Stimulated activated CD8-positive, alpha-beta memory T cell treated with anti-CD3 and anti-CD28 coated beads, Interleukin-2, amount 100 ng/mL, for 1 hour (primary cell): ENCODE results near the gene METTL1.

Experiments
- DNase-seq, 2 donors: peaks; one replicate each; pipeline ENCODE4 v3.0.0-alpha.2; 2020; ENCODE audit warnings: low read depth in 2 of 2

Gene METTL1

DNA sequence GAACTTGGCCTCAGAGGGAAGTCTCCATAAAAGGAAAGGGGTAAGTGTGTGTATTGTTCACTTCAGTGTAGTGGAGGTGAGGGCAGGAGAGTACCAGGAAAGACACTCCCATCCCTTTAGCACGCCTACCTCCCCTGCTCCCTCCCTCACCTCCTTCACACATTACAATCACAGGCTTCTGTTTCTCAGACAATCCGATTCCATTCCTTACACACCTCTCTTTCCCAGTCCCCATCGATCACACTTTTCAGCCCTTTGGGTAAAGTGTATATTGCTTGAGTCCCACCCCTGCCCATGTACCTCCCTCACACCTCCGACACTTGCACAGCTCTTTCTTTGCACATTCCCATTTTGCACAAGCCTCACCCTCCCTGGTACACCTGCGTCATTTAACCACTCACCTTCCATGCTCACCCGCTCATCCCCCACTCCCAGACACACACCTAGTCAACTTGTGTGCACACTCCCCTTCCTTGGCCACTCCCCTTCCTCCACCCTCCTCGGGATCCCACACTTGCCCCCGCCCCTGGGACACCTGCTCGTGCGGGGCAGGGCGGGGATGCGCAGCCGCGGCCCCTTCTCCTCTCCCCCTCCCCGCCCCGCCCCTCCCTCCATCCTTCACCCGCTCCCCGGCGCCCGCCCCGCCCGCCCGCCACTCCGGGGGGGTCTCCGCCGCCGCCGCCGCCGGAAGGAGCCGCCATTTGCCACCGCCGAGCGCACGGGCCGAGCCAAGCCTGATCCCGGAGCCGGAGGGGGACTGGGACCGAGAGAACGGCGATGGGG is 17.3 kb downstream of the METTL1 start, which contains the start of gene MARCHF9:
Gene MARCHF9 (plus strand): TSS at position 693 of the 783 bp plus-strand sequence. CDS start 426 bp downstream, outside the sequence.
- peak; percentile 49 to 72 for DNase-seq

DNA sequence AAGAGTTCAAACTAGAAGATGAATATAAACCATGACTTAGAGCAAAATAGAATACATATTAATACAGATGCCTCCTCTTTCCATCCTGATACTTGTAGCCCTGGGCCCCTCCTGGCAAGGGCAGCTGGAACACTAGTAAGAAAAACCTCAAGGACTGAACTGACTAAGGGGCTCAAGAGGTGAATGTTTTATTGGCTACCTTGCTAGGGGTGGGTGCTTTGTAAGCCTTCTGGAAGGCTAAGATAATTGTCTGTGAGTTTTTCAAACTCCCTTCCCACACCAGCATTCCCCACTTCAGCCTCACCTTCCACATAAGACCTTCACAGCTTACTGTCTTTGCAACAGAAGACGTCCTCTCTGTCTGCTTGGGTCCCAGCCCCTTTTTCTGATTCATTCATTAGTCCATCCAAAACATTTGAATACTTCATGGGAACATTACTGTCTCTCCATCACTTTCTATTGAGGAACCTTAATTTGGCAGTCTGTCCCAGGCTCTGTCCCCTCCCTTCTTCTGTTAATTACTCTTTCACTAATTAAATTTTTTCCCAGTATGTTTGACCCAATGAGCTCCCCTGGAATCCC is 18.1 kb downstream of the METTL1 start:
- no peak for DNase-seq

DNA sequence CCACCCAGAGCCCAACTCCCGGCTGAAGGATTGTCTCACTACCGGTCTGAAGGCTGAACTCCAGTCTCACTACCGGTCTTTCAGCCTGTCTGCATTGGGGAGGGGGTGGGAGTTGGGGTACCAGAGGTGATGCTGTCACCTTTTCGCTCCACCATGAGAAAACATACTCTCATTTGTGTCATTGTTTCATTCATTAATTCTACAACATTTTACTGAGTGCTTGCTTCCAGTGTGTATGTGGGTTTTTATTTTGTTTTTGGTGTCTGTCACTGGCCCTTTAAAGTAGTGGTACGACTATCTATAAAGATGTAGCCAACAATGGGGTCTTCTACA is 19.3 kb downstream of the METTL1 start:
- no peak for DNase-seq

DNA sequence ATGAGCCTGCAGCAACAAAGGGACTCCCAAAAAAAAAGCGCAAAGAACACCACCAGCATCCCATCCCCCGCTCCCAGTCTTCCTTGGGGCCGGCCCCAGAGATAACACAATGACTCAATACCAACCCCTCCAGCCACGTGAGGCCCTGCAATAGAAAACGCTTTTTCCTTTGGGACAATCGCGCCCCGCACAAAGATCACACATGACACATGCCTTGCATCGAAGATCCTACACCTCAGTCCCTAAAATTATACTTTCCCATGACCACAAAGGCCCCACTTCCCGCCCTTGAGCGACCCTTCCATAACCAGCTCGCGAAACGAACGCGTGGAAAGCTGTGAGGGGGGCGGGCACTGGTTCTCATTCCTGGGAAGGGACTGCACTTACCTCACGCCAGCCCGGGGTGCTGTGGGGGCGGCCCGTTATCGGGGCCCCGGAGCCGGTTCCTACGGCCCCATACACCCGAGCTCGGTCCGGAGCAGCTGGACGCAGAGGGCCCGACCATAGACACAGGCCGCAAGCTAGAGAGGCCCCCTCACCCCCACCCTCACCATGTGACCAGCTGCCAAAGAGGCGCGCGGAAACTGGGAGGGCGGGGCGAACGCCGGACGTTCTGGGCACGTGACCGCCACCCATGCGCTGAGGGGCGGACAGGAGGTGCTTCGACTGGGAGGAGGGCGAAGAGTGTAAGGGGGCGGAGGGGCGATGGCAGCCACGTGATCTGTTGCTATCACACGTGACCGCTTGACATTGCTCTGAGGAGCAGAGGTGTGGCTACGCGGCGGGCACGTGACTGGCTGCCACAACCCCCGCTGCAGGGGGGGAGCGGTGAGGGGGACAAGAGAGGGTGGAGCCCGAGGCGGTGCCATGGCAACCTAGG is 19.9 kb downstream of the METTL1 start, which contains the start of gene CDK4:
Gene CDK4 (minus strand): TSS at position 523 of the 880 bp plus-strand sequence. CDS start 593 bp downstream, outside the sequence.
- peak; percentile 96 to 98 for DNase-seq

DNA sequence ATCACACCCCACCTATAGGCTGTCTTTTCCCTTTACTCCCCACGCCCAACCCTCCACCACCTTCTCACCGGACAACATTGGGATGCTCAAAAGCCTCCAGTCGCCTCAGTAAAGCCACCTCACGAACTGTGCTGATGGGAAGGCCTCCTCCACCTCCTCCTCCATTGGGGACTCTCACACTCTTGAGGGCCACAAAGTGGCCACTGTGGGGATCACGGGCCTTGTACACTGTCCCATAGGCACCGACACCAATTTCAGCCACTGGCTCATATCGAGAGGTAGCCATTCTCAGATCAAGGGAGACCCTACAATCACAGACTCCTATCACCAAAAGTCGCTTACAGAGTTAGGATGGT is 20.5 kb downstream of the METTL1 start:
- no peak for DNase-seq

DNA sequence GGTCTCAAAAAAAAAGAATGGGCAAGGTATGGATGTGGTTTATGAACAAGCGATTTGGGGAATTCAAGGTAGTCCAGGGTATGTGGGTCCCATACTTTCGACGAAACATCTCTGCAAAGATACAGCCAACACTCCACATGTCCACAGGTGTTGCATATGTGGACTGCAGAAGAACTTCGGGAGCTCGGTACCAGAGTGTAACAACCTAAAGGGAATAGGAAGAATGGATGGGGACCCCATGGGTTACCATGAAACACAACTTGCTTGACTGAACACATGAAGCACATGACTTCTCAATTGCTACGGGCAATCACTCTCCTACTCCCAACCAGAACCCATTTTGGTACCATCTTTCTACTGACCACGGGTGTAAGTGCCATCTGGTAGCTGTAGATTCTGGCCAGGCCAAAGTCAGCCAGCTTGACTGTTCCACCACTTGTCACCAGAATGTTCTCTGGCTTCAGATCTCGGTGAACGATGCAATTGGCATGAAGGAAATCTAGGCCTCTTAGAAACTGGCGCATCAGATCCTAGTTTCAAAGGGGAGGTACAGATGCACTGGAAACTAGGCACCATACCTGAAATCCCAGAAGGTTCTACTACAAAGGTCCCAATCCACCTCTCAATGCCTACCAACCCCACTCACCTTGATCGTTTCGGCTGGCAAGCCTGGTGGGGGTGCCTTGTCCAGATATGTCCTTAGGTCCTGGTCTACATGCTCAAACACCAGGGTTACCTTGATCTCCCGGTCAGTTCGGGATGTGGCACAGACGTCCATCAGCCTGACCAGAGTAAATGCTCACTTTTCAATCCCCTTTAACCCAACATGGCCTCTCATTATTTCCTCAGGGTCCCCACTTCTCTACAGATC is 21.1 kb downstream of the METTL1 start:
- no peak for DNase-seq

DNA sequence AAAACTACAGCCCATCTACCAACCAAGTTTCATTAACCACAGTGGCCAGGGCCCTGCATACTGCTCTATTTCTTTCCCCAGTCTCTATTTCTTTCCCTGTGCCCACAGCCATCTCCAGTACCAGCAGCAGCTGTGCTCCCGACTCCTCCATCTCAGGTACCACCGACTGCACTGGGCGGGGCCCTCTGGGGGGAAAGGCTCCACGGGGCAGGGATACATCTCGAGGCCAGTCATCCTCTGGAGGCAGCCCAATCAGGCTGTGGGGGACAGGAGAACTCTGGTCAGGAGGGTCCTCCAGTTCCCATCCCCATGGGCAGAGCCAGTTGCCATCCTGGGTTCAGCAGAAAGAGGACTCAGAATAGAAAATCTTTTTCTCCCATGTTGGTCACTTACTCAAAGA is 22.8 kb downstream of the METTL1 start:
- DNase-seq = no peak

DNA sequence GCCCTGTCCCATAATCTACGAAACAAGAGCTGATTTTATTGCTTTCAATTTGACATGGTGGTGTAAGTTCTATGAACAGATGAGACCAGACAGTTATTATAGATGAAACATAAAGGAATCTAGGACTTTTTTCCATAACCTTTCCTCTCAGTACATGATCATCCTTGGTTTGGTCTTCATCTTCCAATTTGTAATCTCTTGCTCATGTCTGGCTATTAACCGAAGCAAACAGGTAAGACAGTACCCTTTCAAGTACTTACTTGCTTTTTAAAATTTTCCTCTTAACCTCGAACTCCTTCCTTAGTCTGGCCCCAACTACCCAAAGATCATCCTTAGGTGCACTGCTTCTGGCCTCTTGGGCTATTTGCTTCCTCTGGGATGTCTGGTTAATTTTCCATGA is 25.9 kb downstream of the METTL1 start:
- DNase-seq = no peak

DNA sequence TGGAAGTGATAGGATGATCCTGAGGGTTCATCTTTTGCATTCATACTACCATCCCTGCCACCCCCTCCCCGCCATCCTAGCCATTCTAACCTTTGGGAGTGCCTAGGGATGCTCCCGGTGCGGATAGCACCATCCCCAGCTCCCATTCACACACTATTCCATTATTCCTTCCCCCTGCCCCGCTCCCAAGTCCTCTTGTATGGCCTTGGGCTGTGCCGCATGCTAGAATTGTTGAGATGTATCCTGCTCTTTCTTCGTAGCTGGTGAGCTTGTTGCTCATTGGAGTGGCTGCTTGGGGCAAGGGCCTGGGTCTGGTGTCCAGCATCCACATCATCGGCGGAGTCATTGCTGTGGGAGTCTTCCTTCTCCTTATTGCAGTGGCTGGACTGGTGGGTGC is 26.4 kb downstream of the METTL1 start:
- no peak for DNase-seq

DNA sequence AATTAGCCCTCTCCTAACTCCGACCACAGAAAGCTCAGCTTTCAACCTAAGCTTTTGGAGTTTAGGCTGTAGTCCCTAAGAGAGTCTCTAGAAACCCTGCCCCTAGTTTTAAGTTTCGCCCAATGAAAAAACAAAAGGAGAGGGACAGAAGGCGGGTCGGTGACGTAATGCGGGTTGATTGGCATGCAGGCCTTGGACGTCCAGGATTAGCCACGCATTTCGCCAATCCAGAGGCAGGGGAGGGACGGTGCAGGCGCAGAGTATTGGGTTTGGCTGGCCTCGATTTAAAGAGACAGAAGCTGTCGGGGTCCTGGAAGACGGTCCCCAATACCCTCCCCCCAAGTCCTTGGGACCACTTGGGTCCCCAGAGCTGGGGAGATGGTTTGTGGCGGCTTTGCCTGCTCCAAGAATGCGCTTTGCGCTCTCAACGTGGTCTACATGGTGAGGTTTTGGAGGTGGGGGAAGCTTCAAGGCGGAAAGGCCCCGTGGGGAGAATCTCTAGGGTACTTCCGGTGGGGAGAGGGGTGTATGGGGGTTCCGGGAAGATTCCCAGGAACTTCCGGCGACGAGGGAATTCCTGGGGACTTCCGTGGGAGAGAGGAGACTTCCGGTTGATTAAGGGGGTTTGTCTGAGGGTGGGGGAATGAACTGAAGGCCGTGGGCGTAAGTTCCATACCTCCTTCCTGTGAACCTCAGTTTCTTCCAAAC is 27.0 kb downstream of the METTL1 start, which contains the start of gene TSPAN31:
Gene TSPAN31 (plus strand): TSS at position 263 of the 708 bp plus-strand sequence. CDS start 116 bp downstream, at position 379.
- peak; percentile 83 to 90 for DNase-seq

DNA sequence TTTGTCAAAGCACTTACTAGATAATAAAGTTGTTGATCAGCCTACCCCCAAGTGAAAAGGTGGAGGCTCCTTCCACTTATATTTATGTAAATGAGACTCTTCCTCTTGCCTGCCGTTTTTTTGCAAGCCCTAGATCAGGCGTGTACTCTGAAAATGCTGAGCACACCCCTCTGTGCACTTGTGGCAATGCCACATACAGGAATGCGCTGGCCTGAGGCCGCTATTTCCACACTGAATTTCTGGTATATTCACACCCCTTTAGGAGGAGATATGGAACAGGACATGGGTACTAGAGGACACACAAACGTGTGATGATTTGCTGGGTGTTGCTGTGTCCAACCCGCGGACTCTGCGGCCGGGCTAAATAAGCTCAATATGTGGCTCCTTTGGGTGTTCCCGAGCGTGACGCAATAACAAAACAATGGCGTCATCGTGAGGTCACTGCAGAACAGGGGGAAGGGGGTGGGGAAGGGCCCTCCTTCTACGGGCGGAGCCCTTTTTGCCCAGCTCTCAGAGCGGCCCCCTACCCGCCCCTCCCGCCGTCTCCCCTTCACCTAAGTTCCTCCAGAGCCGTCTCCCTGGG is 27.6 kb downstream of the METTL1 start:
- DNase-seq = peak; percentile 39

DNA sequence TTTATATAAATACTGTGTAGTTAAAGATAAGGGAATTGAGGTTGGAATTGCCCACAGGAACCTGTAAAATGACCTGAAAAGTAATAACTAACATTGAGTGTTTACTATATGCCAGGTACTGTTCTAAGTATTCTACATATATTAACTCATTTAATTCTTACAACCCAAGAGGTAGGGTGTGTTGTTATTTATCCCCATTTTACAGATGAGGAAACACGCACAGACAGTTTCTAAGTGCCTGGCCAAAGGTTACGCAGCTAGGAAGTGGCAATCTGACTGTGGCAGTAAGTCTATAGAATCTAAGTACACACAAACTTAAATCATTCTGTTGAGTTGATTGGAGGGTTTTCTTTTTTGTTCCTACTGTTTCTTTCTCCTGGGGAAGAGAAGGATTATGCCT is 28.1 kb downstream of the METTL1 start:
- DNase-seq = no peak

DNA sequence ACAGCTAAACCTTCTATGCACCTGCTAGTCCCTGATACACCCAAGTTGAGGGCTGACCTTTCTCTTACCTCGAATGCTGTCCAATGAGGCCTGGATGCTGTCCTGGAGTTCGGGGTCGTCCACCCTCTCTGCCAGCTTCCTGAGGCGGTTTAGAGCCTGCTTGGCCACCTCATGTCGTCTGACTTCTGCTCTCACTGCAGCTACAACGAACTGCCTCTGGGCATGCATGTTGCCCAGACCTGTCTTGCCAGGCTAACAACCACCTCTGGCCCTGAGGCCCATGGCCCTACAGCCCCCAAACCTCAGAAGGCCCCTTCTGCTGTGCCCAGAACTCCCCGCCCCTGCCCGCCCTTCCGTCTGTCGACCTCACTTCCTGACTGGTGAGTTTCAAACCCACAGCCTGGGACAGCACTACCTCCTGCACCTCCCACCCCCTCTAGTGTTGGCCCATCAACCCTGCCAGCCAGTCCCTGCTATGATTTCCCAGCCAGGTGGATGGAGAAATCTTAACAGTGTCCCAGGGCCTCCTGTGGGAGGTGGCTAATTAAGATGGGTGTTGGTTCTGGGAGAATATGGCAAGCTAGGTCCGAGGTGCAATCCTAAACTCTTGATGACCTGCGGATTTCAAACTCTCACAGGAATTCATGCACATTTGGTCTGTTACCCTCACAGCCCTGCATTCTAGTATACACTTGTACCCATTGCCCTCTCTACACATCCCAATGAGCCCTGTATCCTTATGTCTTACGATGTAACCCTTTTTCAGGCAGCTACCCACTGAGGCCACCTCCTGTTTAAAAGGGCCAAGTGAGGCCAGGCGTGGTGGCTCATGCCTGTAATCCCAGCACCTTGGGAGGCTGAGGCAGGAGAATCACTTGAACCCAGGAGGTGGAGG is 29.8 kb downstream of the METTL1 start:
- DNase-seq = peak; percentile 46 to 68

DNA sequence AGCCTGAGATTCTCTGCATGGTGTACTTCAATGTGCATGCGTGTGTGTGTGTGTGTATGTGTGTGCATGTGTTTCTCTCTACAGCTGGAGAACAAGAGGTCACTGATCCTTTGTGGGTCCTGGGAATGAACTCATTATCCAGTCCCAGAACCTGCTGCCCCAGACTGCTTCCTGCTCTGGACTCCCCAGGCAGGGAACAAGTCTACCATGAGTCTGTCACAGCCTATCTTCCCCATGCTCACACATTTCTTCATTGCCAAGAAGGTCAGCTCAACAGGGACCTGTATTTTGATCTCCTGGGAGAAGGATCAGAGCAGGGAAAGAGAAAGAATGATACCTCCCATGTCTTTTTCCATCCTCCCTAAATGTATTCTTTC is 30.5 kb downstream of the METTL1 start:
- no peak for DNase-seq

DNA sequence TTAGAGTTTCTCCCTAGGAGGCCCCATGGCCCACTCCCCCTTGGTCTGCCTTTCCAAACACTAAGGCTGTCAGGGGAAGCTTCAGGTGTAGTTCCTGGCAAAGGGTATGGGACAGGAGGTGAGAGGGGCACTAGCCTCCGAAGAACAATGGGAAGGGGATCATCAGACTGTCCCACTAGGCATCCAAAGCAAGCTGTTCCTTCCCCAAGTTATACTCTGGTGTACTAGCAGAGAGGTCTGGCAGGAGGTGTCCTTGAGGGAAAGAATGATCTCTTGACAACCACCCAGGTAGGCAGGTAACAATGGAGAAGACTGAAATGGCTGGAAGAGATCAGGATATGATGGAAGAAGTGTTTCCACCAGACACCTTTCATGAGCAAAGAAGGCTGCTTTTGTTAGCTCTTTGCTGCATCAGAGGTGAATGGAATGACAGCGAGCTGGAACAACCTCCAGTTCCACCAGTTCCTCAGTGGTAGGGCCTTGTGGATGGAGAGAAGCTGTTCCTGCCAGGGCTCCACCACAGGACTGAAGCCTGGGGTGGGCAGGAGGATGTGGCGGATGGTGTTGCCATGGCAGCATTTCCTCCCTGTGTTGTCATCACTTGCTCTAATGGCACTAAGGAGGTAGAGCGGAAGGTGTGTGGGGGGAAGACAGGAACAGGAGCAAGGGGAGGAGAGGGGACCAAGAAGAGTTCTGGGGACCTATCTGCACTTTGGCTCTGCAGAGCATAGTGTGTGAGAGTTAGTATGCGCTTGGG is 31.1 kb downstream of the METTL1 start:
- DNase-seq = peak; percentile 59 to 63

DNA sequence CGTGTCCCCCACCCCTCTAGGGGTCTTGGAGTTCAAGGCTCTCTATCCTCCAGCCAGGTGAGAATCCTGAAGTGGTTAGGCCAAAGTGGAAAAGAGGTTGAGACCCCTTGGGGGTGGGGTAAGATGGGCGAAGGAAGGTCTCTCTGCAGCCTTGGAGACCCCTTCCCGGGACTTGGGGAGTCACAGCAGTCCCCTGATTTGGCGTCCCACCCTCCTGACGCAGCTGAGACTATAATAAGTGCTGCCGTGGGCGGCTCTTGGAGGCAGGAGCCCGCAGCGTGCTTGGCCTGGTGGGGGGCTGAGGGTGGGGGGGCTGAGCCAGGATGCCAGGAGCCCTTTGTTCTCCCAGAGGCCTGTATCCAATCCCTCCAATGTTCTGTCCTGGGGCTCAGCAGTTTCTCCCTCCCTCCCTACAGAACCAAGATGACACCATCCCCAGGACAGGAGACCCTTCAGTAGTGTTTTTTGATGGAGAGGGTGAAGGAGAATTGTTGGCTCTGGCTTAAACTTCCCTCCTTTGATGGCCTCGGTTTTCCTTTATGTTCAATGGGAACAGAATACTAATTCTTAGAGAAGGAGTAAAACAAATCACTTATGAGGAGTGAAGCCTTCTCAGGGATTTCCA is 31.9 kb downstream of the METTL1 start:
- no peak for DNase-seq

DNA sequence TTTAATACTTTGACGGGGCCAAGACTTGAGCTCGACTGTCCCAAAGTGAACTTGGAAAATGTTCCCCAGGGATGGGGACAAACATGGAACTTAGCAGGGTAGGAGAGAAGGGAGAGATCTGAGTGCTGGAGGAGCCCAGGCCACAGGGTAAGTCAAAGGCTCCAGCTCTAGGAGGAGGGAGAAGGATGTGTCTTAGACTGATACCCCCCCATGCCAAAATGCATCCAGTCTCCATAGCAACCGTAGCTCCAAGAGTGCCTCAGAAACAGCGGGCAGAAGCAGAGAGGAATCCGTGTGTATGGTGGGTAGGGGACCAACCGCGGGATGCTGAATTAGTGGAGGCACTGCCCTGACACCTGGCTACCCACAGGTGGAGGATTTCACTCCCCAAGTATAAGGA is 32.5 kb downstream of the METTL1 start:
- no peak for DNase-seq

DNA sequence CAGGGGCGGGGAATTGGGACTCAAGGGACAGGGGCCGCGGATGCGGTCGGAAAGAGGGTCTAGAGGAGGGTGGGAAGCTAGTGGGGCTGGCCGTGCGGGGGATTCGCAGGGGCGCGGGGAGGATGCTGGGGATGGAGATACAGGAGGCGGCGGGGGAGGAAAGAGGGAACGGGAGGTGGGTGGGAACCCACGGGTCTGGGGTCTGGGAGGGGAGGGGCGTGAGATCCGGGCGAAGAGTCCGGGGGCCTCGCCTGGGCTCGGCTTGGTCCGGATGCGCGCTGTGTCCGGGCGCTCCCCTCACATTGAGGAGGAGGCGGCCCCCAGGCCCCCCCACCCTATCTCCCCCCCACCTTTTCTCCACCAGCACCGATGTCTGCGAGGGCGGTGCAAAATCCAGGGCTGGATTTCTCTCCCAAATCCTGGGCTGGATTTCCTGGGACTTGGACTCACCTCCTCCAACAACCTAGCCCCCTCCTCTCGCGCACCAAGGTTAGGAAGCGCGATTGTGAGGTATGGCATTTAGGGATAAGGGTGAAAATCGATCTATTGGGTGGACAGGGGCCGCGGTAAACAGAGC is 33.2 kb downstream of the METTL1 start, which contains the start of gene AGAP2:
Gene AGAP2 (minus strand): TSS at position 82 of the 577 bp plus-strand sequence. CDS start 496 bp downstream, outside the sequence.
- DNase-seq = no peak
